GM19452 (cell line): ENCODE measurements around the gene RPN2.

Source experiments
- ATAC-seq: cut with Tn5 transposase; IDR thresholded peaks from one replicate; pipeline ENCODE4 v1.9.1; 2021; ENCODE audit not compliant: unreplicated experiment

The RPN2 gene

GRCh38 chr20:37209193-37209592 is 30.1 kb downstream of the RPN2 start:
- no peak for ATAC-seq

GRCh38 chr20:37209661-37210314 is 30.7 kb downstream of the RPN2 start:
- ATAC-seq, result no peak

GRCh38 chr20:37218441-37218840 is 39.3 kb downstream of the RPN2 start:
- no peak for ATAC-seq

GRCh38 chr20:37218976-37219375 is 39.8 kb downstream of the RPN2 start:
- ATAC-seq, result no peak

- no peak for ATAC-seq
Observed at GRCh38 chr20:37219751-37220668, 40.9 kb downstream of the RPN2 start.

- no peak for ATAC-seq
Observed at GRCh38 chr20:37220731-37221130, 41.6 kb downstream of the RPN2 start.

- ATAC-seq, result no peak
Observed at GRCh38 chr20:37222086-37222485, 43.0 kb downstream of the RPN2 start.

GRCh38 chr20:37223053-37223452 is 43.9 kb downstream of the RPN2 start:
- ATAC-seq, result no peak

- ATAC-seq, result no peak
Observed at GRCh38 chr20:37225146-37225545, 46.0 kb downstream of the RPN2 start.

- no peak for ATAC-seq
Observed at GRCh38 chr20:37226889-37227288, 47.8 kb downstream of the RPN2 start.

GRCh38 chr20:37228082-37228481 is 49.0 kb downstream of the RPN2 start:
- ATAC-seq, result no peak

- ATAC-seq, result no peak
Observed at GRCh38 chr20:37228656-37229055, 49.5 kb downstream of the RPN2 start.

GRCh38 chr20:37229357-37229756 is 50.2 kb downstream of the RPN2 start:
- no peak for ATAC-seq

GRCh38 chr20:37230200-37230599 is 51.1 kb downstream of the RPN2 start:
- no peak for ATAC-seq

GRCh38 chr20:37231947-37232630 is 53.0 kb downstream of the RPN2 start:
- no peak for ATAC-seq

GRCh38 chr20:37233548-37234253 is 54.6 kb downstream of the RPN2 start:
- no peak for ATAC-seq

GRCh38 chr20:37234254-37234581 is 55.1 kb downstream of the RPN2 start:
- no peak for ATAC-seq

GRCh38 chr20:37235065-37235464 is 55.9 kb downstream of the RPN2 start:
- ATAC-seq, result no peak

GRCh38 chr20:37236462-37236861 is 57.3 kb downstream of the RPN2 start:
- no peak for ATAC-seq

GRCh38 chr20:37237656-37238055 is 58.5 kb downstream of the RPN2 start:
- ATAC-seq, result no peak

- no peak for ATAC-seq
Observed at GRCh38 chr20:37238426-37238825, 59.3 kb downstream of the RPN2 start.
